IPS-NIHi7 (cell line): Measurements from ENCODE around the gene PRKRIP1.
"Not testable (repeated sequence)": the region's sequence is repeated elsewhere in the genome, so short reads cannot be mapped to it uniquely, and the experiment has no call there.

ENCODE experiments used
- DNase-seq: peaks from one replicate; pipeline ENCODE4 v3.0.0; 2012; ENCODE audit warnings: mixed read lengths; ENCODE audit errors: extremely low spot score

The PRKRIP1 gene

GRCh38 chr7:102431617-102432298 is 35.6 kb downstream of the PRKRIP1 start:
- DNase-seq, result no peak

- DNase-seq, result peak; percentile 35
Observed at GRCh38 chr7:102432442-102433218, 36.5 kb downstream of the PRKRIP1 start.

GRCh38 chr7:102433219-102434038 is 37.3 kb downstream of the PRKRIP1 start, which contains the start of gene ORAI2:
TSS of gene ORAI2 (plus strand) at chr7:102433575. CDS start at chr7:102438957, 5,382 bp downstream.
- peak; percentile 93 for DNase-seq

GRCh38 chr7:102434039-102434486 is 37.9 kb downstream of the PRKRIP1 start:
- DNase-seq, result peak; percentile 16

- no peak for DNase-seq
Observed at GRCh38 chr7:102436118-102436517, 40.0 kb downstream of the PRKRIP1 start.

GRCh38 chr7:102439963-102440795 is 44.0 kb downstream of the PRKRIP1 start:
- peak; percentile 73 for DNase-seq

GRCh38 chr7:102444961-102445673 is 49.0 kb downstream of the PRKRIP1 start:
- DNase-seq, result no peak

GRCh38 chr7:102445674-102446071 is 49.5 kb downstream of the PRKRIP1 start:
- DNase-seq, result no peak

GRCh38 chr7:102446387-102447156 is 50.4 kb downstream of the PRKRIP1 start:
- no peak for DNase-seq

- DNase-seq, result no peak
Observed at GRCh38 chr7:102447311-102447710, 51.1 kb downstream of the PRKRIP1 start.

- DNase-seq, result no peak
Observed at GRCh38 chr7:102449136-102449535, 53.0 kb downstream of the PRKRIP1 start.

- no peak for DNase-seq
Observed at GRCh38 chr7:102450242-102450641, 54.1 kb downstream of the PRKRIP1 start.

GRCh38 chr7:102451371-102452054 is 55.4 kb downstream of the PRKRIP1 start:
- peak; percentile 64 for DNase-seq

- DNase-seq, result no peak
Observed at GRCh38 chr7:102452451-102452850, 56.3 kb downstream of the PRKRIP1 start.

- no peak for DNase-seq
Observed at GRCh38 chr7:102453319-102453718, 57.2 kb downstream of the PRKRIP1 start.

GRCh38 chr7:102454468-102454867 is 58.3 kb downstream of the PRKRIP1 start:
- DNase-seq, result no peak

GRCh38 chr7:102454932-102455331 is 58.8 kb downstream of the PRKRIP1 start:
- not testable (repeated sequence) for DNase-seq

- DNase-seq, result no peak
Observed at GRCh38 chr7:102455596-102455995, 59.4 kb downstream of the PRKRIP1 start.

- no peak for DNase-seq
Observed at GRCh38 chr7:102456327-102456726, 60.2 kb downstream of the PRKRIP1 start.
